Osteoblast (primary cell): ENCODE measurements around the gene PGBD5. TPM values are rescaled to one million over a fixed set of nuclear protein-coding genes. Genes with fewer than 3 reads are reported as not detected.

ENCODE experiments used
- DNase-seq: peaks from one replicate; pipeline ENCODE4 v3.0.0; 2011; ENCODE audit warnings: low spot score, mixed read lengths; ENCODE audit not compliant: insufficient read length; ENCODE audit errors: missing footprints
- H2AFZ ChIP-seq: 2 replicates; pipeline ENCODE4 v1.6.0; 2011; ENCODE audit warnings: mild to moderate bottlenecking, low read length
- H3K27ac ChIP-seq: 2 replicates; pipeline ENCODE4 v1.5.1; 2011; ENCODE audit warnings: mild to moderate bottlenecking, low read depth, low read length, moderate library complexity
- H3K27me3 ChIP-seq: 2 replicates; pipeline ENCODE4 v1.6.0; 2012; ENCODE audit warnings: mild to moderate bottlenecking, control low read depth, inconsistent platforms, low read length, moderate library complexity; ENCODE audit not compliant: insufficient read depth
- H3K36me3 ChIP-seq: 2 replicates; pipeline ENCODE4 v1.5.1; 2011; ENCODE audit warnings: mild to moderate bottlenecking, low read length, control low read depth, moderate library complexity; ENCODE audit not compliant: insufficient read depth
- H3K4me1 ChIP-seq: 2 replicates; pipeline ENCODE4 v1.5.1; 2011; ENCODE audit warnings: mild to moderate bottlenecking, low read length, control low read depth, moderate library complexity; ENCODE audit not compliant: insufficient read depth
- H3K4me2 ChIP-seq: 2 replicates; pipeline ENCODE4 v1.6.0; 2011; ENCODE audit warnings: mild to moderate bottlenecking, low read length; ENCODE audit not compliant: insufficient read depth
- H3K4me3 ChIP-seq: fragments of 200-600 bp; sonication (generic); 3 replicates; pipeline ENCODE4 v1.5.1; 2012; ENCODE audit warnings: mild to moderate bottlenecking, low read length, inconsistent platforms; ENCODE audit not compliant: insufficient read depth
- H3K79me2 ChIP-seq: 2 replicates; pipeline ENCODE4 v1.6.0; 2012; ENCODE audit warnings: mild to moderate bottlenecking, low read length, control low read depth, inconsistent platforms; ENCODE audit not compliant: insufficient read depth
- H3K9me3 ChIP-seq: 2 replicates; pipeline ENCODE4 v1.5.1; 2011; ENCODE audit warnings: low read depth, low read length, control low read depth
- H4K20me1 ChIP-seq: 2 replicates; pipeline ENCODE4 v1.6.0; 2012; ENCODE audit warnings: mild to moderate bottlenecking, low read length, control low read depth; ENCODE audit not compliant: insufficient read depth
- CTCF ChIP-seq: IDR thresholded peaks from 2 replicates; pipeline ENCODE4 v1.5.1; 2011; ENCODE audit warnings: mild to moderate bottlenecking, low read depth, low read length, moderate library complexity; ENCODE audit errors: extremely low read depth
- total RNA-seq: library from RNA; depleted of rRNA; stranded (reverse); fragments of >200 nt; gene quantifications from 2 replicates; pipeline ENCODE4 v1.2.3, GENCODE V29; 2012

The PGBD5 gene
- total RNA-seq, 1 donor: under 0.01 TPM

GRCh38 chr1:230268371-230269170 is 157.6 kb downstream of the PGBD5 start:
- TF ChIP-seq CTCF: peak; percentile 73
- Histone ChIP-seq H3K4me1 (peaks cover 10% of the 10 kb centered on the region), H3K4me2 (no peak overlapping the region), H3K4me3 (no peak overlapping the region), H3K9me3 (no peaks in the 10 kb centered on the region), H2AFZ (no peak overlapping the region), H3K27ac (no peak overlapping the region), H3K79me2 (no peaks in the 10 kb centered on the region), H4K20me1 (peaks cover 6% of the 10 kb centered on the region), H3K36me3 (peaks cover 48% of the 10 kb centered on the region), H3K27me3 (no peaks in the 10 kb centered on the region)
- peak; percentile 98 for DNase-seq

DNA sequence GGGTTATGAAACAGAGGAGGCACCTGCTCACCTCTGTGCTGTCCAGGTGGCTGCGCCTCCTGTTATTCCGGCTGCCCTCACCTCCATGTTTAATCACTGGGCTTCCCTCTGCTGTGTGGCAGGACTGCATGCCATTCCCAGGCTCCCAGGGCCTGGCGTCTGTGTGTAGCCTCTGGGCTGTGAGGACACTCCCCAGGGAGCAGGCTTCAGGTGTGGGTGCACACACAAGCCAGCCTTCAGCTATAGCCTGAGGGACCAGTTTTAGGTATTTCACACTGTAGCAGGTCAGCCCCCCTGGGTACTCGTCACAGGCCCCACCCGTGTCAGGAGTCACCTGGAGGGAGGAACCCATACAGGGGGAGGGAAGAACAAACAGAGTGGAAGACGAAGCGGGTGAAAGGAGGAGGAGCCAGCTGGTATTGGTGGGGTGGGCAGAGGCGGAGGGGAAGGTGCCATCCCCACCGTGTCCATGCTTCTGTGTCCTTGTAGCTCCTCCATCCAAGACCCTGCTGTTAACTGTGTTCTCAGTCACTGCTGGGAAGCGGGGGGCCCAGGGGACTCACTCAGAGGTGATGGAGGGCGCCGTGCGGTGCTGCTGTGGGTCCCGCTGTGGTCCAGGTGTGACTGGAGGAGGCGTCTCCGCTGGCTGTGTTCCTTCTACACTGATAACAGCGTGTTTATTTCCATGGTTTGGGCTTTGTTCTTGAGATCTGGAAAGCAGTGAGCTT is 158.6 kb downstream of the PGBD5 start:
- DNase-seq: no peak
- H3K79me2 ChIP-seq: no peaks in the 10 kb centered on the region
- peaks cover 57% of the 10 kb centered on the region for H3K36me3 ChIP-seq
- H3K27ac ChIP-seq: no peak overlapping the region
- H3K9me3 ChIP-seq: no peaks in the 10 kb centered on the region
- no peaks in the 10 kb centered on the region for H3K27me3 ChIP-seq
- no peak overlapping the region for H3K4me3 ChIP-seq
- TF ChIP-seq CTCF: no peak
- peaks cover 10% of the 10 kb centered on the region for H3K4me1 ChIP-seq
- H3K4me2 ChIP-seq: no peak overlapping the region
- no peak overlapping the region for H2AFZ ChIP-seq
- peaks cover 6% of the 10 kb centered on the region for H4K20me1 ChIP-seq

- no peak overlapping the region for H3K4me2 ChIP-seq
- no peaks in the 10 kb centered on the region for H3K9me3 ChIP-seq
- H3K27me3 ChIP-seq: no peaks in the 10 kb centered on the region
- H3K4me1 ChIP-seq: peaks cover 10% of the 10 kb centered on the region
- no peaks in the 10 kb centered on the region for H3K79me2 ChIP-seq
- H2AFZ ChIP-seq: no peak overlapping the region
- H3K36me3 ChIP-seq: peaks cover 57% of the 10 kb centered on the region
- DNase-seq: no peak
- H4K20me1 ChIP-seq: peaks cover 6% of the 10 kb centered on the region
- TF ChIP-seq CTCF: no peak
- H3K27ac ChIP-seq: no peak overlapping the region
- no peak overlapping the region for H3K4me3 ChIP-seq
Observed at GRCh38 chr1:230266456-230266855, 159.7 kb downstream of the PGBD5 start.
